Endodermal cell (in vitro differentiated cells): Measurements from ENCODE around the gene SLC9A5. TPM values are rescaled to one million over a fixed set of nuclear protein-coding genes. Genes with fewer than 3 reads are reported as not detected.

ENCODE experiments used
- DNase-seq: peaks from one replicate; pipeline ENCODE4 v3.0.0-alpha.2; 2017
- H3K27ac ChIP-seq: 2 replicates; pipeline ENCODE4 v1.5.1; 2013; ENCODE audit warnings: mild to moderate bottlenecking, low read depth, low read length, moderate library complexity
- H3K27me3 ChIP-seq: 2 replicates; pipeline ENCODE4 v1.6.1; 2013; ENCODE audit warnings: mild to moderate bottlenecking, low read length, moderate library complexity; ENCODE audit not compliant: insufficient read depth, control insufficient read depth, poor library complexity, severe bottlenecking
- H3K36me3 ChIP-seq: 2 replicates; pipeline ENCODE4 v1.7.0; 2013; ENCODE audit warnings: mild to moderate bottlenecking, low read length, moderate library complexity; ENCODE audit not compliant: control insufficient read depth, insufficient read depth
- H3K4me1 ChIP-seq: one replicate; pipeline ENCODE4 v1.7.0; 2013; ENCODE audit warnings: low read length; ENCODE audit not compliant: control insufficient read depth, insufficient read depth
- H3K4me3 ChIP-seq: 2 replicates; pipeline ENCODE4 v1.5.1; 2013; ENCODE audit warnings: mild to moderate bottlenecking, low read length, moderate library complexity
- H3K9ac ChIP-seq: 2 replicates; pipeline ENCODE4 v1.6.1; 2013; ENCODE audit warnings: mild to moderate bottlenecking, low read length, moderate library complexity; ENCODE audit not compliant: poor library complexity, severe bottlenecking; ENCODE audit errors: extremely low read depth
- H3K9me3 ChIP-seq: 2 replicates; pipeline ENCODE4 v1.6.1; 2013; ENCODE audit warnings: mild to moderate bottlenecking, low read length, moderate library complexity; ENCODE audit not compliant: control insufficient read depth
- H3K27ac Mint-ChIP-seq: 2 replicates; pipeline ENCODE4 v1.8.0; 2020; ENCODE audit warnings: mixed read lengths
- H3K27me3 Mint-ChIP-seq: 2 replicates; pipeline ENCODE4 v1.8.0; 2021; ENCODE audit warnings: mild to moderate bottlenecking, mixed read lengths; ENCODE audit not compliant: insufficient read depth
- H3K36me3 Mint-ChIP-seq: 2 replicates; pipeline ENCODE4 v1.8.0; 2020; ENCODE audit warnings: low read depth, mixed read lengths
- H3K4me1 Mint-ChIP-seq: 2 replicates; pipeline ENCODE4 v1.8.0; 2020; ENCODE audit warnings: mixed read lengths
- H3K4me3 Mint-ChIP-seq: 2 replicates; pipeline ENCODE4 v1.8.0; 2020; ENCODE audit warnings: mild to moderate bottlenecking, moderate library complexity, mixed read lengths
- H3K9me3 Mint-ChIP-seq: 2 replicates; pipeline ENCODE4 v1.8.0; 2020; ENCODE audit warnings: mild to moderate bottlenecking, mixed read lengths
- CTCF ChIP-seq: fragments of 200-600 bp; sonication (generic); conservative IDR thresholded peaks from 2 replicates; pipeline ENCODE4 v1.5.0; 2021; ENCODE audit warnings: antibody characterized with exemption, mild to moderate bottlenecking
- WGBS, 2 experiments: methylation state at CpG; one replicate each; pipeline versions ENCODE4 v1.1.5 to v1.1.7; 2013; ENCODE audit warnings: missing lambda C conversion rate in 2 of 2, mixed read lengths in 1 of 2; ENCODE audit not compliant: insufficient coverage in 1 of 2, insufficient read length in 1 of 2; 5-methylcytosine and 5-hydroxymethylcytosine counted together
- total RNA-seq, 2 donors: library from RNA; stranded (reverse); fragmentation: NEBNext Ultra II Directional in 1 of 2; extraction: Animal tissue kit (Norgen Biotek cat#: 25700) in 1 of 2; gene quantifications; 2 replicates in 1 of 2; 3 replicates in 1 of 2; pipeline ENCODE4 v1.2.1, GENCODE V29; 2021

The SLC9A5 gene
- total RNA-seq, 2 donors from 2014 or later: 8.9 to 9.0 TPM

GRCh38 chr16:67294938-67295361 lies 46.2 kb downstream of the SLC9A5 start:
- H3K4me3 ChIP-seq: no peak overlapping the region
- H3K9me3 ChIP-seq: no peaks in the 10 kb centered on the region
- DNase-seq: peak; percentile 54
- no peak overlapping the region for H3K27ac ChIP-seq
- H3K9ac ChIP-seq: no peak overlapping the region
- H3K4me3 Mint-ChIP-seq: no peak overlapping the region
- no peaks in the 10 kb centered on the region for H3K27me3 ChIP-seq
- H3K36me3 ChIP-seq: no peaks in the 10 kb centered on the region
- no peak overlapping the region for H3K27ac Mint-ChIP-seq
- H3K27me3 Mint-ChIP-seq: peaks cover 38% of the 10 kb centered on the region
- peaks cover 3% of the 10 kb centered on the region for H3K4me1 Mint-ChIP-seq
- no peaks in the 10 kb centered on the region for H3K4me1 ChIP-seq
- H3K36me3 Mint-ChIP-seq: no peaks in the 10 kb centered on the region
- H3K9me3 Mint-ChIP-seq: no peaks in the 10 kb centered on the region
- no peak for TF ChIP-seq CTCF
- WGBS, 2 experiments: 83 to 87% methylated on average over 6 to 7 of the region's 7 CpGs

- Histone ChIP-seq H3K36me3 (no peaks in the 10 kb centered on the region), H3K9ac (no peak overlapping the region), H3K27me3 (no peaks in the 10 kb centered on the region), H3K27ac (no peak overlapping the region), H3K4me1 (peaks cover under 1% of the 10 kb centered on the region), H3K9me3 (no peaks in the 10 kb centered on the region), H3K4me3 (no peak overlapping the region)
- Mint-ChIP-seq H3K36me3 (no peaks in the 10 kb centered on the region), H3K4me1 (peaks cover 3% of the 10 kb centered on the region), H3K27me3 (peaks cover 38% of the 10 kb centered on the region), H3K4me3 (no peak overlapping the region), H3K27ac (no peak overlapping the region), H3K9me3 (no peaks in the 10 kb centered on the region)
- TF ChIP-seq CTCF: no peak
- 90 to 94% methylated on average over 2 to 3 of the region's 3 CpGs for WGBS, 2 experiments
- no peak for DNase-seq
Observed at GRCh38 chr16:67296420-67296819, 47.6 kb downstream of the SLC9A5 start.

- H3K9me3 Mint-ChIP-seq: no peaks in the 10 kb centered on the region
- WGBS, 2 experiments: 87 to 93% methylated on average over 9 of the region's 9 CpGs
Observed at GRCh38 chr16:67298277-67298676, 49.5 kb downstream of the SLC9A5 start.

More at GRCh38 chr16:67298277-67298676, 49.5 kb downstream of the SLC9A5 start:
- peaks cover 33% of the 10 kb centered on the region for H3K27me3 Mint-ChIP-seq
- H3K27ac Mint-ChIP-seq: no peak overlapping the region
- no peak overlapping the region for H3K4me3 Mint-ChIP-seq
- H3K4me1 Mint-ChIP-seq: peaks cover 3% of the 10 kb centered on the region
- Histone ChIP-seq H3K9ac (no peak overlapping the region), H3K27ac (no peak overlapping the region), H3K36me3 (no peaks in the 10 kb centered on the region), H3K27me3 (no peaks in the 10 kb centered on the region), H3K4me1 (peaks cover 8% of the 10 kb centered on the region), H3K9me3 (no peaks in the 10 kb centered on the region), H3K4me3 (no peak overlapping the region)
- DNase-seq: no peak
- no peaks in the 10 kb centered on the region for H3K36me3 Mint-ChIP-seq
- TF ChIP-seq CTCF: no peak
